GM18499 (cell line): ENCODE data around the gene RFWD3.
"Not testable (repeated sequence)": the region's sequence is repeated elsewhere in the genome, so short reads cannot be mapped to it uniquely, and the experiment has no call there.

Source experiments
- ATAC-seq: cut with Tn5 transposase; IDR thresholded peaks from one replicate; pipeline ENCODE4 v1.9.1; 2021; ENCODE audit warnings: moderate number of reproducible peaks; ENCODE audit not compliant: insufficient read depth, unreplicated experiment

The RFWD3 gene

DNA sequence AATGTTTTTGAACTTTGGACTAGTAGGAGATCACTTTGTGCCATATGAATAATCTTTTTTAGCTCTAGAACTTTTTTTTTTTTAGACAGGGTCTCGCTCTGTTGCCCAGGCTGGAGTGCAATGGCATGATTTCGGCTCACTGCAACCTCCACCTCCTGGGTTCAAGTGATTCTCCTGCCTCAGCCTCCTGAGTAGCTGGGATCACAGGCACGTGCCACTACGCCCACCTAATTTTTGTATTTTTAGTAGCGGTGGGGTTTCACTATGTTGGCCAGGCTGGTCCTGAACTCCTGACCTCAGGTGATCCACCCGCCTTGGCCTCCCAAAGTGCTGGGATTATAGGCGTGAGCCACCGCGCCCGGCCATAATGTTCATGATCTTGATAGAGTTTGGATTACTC, 2.2 kb upstream of the RFWD3 start:
- not testable (repeated sequence) for ATAC-seq

DNA sequence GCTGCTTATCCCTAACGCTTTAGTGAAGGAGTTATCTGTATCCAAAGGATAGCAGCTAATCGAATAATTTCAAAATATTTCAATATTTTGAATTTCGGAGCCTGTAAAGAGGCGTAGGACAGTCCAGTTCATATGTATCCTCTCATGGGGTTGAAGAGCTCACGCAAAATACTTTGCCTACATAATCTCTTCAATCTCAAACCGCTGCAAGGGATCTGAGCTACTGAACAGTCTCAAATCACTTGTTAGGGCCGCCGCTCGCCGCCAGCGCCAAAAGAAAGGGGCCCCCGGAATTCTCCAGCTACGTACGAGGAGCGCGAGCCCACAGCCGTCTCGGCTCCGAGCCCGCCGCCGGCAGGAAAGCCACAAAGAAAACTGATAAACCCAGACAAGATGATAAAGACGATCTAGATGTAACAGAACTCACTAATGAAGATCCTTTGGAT, 601 bp upstream of the RFWD3 start:
- no peak for ATAC-seq

DNA sequence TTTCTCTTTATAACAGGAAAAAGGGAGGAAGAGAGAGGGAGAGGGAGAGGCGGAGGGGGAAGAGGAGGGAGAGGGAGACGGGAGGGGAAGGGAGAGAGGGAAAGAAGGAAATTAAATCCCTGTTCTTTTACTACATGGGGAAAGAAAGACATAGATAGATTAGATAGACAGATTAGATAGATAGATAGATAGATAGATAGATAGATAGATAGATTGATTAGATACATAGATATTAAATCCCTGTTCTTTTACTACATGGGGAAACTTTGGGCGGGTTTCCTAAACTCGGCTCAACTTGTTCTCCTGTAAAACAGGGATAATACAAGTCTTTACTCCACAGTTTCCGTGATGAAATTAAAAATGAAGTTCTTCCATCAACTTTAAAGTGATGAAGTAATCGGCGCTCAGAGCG, 661 bp downstream of the RFWD3 start:
- ATAC-seq: no peak

DNA sequence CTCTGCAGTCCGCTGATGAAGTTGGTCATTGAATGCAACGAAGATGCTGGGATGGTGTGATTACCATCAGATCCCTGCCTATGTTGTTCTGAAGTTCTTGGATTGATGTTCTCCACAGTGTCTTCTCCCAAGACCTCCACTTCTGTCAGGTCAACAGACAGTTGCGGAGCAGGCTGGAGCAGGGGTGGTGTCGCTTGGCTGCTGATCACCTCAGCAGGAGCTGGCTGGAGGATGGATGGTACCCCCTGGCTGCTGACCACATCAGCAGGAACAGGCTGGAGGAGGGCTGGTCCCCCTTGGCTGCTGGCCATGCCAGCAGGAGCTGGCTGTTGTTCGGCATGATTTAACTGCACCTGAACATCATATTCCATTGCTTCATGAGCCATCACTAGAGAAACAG, 5.6 kb downstream of the RFWD3 start:
- ATAC-seq: no peak

DNA sequence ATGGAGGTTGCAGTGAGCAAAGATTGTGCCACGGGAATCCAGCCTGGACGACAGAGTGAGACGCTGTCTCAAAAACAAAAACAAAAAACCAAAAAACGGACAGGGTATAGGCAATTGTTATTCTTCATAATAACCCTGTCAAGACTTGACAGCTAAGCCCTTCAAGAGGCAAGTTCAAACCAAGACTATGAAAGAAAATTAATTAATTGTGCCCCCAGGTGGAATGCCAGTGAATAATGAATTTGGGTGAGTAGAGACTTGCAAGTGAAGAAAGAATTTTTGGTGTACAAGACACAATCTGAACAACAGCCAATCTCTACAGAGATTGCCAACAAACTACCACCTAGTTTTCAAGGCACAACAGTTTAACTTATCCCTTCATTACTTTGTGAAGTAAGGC, 6.3 kb downstream of the RFWD3 start:
- ATAC-seq: no peak

DNA sequence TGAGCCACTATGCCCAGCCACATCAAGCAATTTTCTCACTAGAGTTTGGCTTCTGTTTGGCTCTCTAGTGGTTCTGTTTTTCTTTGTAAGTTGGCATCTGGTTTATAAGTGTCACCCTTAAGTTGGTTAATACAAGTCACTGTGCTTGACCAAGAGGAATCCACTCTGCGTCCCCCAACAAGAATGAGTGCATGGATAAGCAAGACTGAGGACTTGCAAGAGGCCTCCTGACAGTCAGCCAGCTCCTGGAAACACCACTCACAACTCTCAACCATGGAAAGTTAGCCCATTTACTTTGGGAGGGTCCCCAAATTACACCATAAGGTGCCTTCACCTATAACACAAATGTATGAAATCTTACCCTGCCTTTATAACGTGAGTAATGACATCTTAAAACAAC, 7.6 kb downstream of the RFWD3 start:
- no peak for ATAC-seq

DNA sequence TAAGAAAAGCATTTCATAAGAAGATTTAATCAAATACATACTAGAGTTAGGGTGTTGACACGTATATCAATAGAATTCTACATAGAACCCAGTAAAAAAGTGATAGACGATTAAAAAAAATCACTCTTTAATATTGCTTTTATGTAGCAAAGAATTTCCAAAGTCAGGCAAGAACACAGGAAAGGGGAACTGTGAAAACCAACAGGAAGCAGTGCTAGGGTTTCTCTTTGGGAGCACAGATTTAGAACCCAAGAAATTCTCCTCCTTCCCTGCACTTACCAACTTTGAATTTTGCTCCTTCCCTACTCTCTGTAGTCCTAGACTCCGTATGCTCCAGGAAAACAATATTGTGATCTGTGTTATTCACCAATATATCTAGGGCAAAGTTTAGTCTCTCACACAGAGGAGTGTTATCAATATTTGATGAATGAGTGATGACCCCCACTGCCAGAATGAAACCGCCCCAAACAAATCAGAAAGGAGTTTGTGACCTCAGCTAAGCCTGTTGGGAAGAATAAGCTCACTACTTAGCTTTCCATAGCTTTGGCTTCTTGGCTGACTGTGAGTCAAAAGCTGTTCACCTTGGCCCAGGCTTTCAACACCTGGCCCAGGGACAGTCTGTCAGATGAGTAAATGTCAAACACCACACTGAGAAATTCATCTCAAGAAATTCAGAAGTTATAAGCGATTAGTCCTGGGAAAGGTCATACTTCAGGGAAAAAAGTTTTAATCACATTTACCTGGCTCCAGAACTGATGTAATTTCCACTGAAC, 8.6 kb downstream of the RFWD3 start:
- no peak for ATAC-seq

DNA sequence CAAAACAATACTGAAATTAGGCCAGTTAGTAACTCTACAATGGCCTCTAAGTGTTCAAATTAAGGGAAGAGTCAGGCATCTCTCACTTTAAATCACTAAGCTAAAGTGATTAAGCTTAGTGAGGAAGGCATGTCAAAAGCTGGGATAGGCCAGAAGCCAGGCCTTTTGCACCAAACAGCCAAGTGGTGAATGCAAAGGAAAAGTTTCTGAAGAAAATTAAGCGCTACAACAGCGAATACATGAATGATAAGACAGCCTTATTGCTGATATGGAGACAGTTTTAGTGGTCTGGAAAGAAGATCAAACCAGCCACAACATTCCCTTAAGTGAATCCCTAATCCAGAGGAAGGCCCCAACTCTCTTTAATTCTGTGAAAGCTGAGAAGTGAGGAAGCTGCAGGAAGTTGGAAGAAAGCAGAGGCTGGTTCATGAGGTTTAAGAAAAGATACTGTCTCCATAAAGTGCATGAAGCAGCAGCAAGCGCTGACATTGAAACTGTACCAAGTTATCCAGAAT, 12.1 kb downstream of the RFWD3 start:
- no peak for ATAC-seq

DNA sequence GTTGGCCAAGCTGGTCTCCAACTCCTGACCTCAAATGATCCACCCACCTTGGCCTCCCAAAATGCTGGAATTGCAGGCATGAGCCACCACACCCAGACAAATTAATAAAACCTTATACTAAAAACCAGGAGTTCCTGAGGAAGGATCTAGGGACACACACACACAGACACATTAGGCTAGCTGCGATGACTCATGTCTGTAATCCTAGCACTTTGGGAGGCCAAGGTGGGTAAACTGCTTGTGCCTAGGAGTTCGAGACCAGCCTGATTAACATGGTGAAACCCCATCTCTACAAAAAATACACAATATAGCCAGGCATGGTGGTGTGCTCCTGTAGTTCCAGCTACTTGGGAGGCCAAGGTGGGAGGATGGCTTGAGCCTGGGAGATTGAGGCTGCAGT, 13.8 kb downstream of the RFWD3 start:
- not testable (repeated sequence) for ATAC-seq

DNA sequence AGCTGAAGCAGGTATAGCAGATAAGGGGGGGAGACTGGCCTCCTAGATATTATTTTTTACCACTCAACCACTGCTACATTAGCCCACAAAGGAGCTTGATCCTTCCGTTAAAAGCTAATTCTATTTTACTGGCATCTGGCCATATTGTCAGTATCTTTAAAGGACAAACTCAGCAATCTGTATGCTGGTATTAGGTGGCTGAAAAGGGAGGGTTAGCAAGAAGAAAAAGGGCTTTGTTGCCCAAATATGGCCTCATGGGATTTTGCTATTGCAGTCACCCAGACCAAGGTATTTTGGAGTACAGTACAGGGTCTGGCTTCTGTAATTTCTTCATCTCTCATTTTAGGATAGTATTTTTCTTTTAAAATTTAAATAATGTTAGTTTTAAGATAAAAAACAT, 14.4 kb downstream of the RFWD3 start:
- ATAC-seq: no peak

DNA sequence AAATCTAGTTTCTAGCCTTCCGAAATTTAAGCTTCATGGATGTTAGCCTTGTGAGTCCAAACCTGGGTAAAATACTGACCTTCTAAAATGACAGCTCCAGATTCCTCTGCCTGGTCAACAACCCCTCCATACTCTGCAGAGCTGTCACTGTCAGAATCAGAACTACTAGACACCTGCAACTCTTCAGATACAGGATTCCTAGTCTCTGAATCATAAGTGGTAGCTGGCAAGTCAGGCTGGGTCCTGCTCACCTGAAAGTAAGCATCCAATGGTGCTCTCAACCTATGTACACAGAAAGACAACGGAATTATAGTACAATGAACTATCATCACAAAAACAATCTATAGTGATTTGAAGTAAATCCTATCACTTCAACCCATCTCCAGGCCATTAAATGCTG, 14.8 kb downstream of the RFWD3 start:
- no peak for ATAC-seq

DNA sequence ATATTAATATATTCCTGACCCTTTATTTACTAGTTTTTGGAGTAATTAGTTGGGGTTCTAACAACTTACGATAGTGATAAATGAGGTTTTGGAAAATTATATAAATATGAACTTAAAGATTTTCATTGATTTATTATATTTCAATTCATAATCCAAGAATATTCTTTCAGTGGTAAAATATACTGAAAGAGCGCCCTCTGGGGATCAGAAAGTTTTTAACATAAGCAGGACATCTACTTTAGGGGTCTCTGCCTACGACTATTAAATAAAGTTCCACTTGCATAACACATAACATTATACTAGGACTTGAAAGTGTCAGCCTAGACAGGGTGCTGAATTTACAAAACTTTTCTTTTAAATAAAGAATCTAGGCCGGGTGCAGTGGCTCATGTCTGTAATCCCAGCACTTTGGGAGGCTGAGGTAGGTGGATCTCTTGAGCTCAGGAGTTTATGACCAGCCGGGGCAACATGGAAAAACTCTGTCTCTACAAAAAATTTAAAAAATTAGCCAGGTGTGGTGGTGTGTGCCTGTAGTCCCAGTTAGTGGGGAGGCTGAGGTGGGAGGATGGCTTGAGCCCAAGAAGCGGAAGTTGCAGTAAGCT, 15.6 kb downstream of the RFWD3 start:
- ATAC-seq: no peak

DNA sequence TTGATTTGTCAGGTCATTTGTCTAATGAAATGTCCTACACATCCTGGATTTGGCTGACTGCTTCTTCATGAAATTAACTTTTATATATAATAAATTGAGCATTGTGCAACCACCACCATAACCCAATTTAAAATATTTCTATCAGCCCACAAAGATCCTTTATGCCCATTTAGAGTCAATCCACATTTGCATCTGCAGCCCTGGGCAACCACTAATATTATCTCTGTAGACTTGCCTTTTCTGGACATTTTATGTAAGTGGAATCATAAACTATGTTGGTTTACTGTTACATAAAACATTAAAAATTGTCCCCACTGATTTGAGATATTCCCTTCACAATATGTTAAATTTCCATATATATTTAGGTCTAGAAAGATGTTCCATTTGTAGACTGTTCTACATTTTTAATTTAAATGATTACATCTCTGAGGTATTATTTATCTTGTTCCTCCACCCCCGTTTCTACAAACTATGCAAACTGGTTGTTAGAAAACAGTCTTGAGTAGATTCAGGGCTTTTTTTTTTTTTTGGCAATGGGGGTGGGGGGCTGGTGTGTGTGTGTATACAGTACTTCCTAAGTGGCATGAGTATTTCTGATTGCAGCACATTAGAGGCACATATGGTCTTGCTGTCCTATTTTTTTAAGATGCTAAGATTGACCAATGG, 16.7 kb downstream of the RFWD3 start:
- no peak for ATAC-seq

DNA sequence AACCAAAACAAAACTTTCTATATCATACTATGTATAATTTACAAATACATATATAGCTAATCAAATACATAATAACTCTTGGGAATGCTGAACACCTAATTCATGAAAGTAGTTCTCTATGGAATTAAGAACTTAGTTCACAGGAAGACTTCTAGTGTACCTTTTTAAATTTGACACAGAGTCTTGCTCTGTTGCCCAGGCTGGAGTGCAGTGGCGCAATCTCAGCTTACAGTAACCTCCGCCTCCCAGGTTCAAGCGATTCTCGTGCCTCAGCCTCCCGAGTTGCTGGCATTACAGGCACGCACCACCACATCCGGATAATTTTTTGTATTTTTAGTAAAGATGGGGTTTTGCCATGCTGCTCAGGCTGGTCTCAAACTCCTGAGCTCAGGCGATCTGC, 24.7 kb downstream of the RFWD3 start:
- ATAC-seq: no peak

DNA sequence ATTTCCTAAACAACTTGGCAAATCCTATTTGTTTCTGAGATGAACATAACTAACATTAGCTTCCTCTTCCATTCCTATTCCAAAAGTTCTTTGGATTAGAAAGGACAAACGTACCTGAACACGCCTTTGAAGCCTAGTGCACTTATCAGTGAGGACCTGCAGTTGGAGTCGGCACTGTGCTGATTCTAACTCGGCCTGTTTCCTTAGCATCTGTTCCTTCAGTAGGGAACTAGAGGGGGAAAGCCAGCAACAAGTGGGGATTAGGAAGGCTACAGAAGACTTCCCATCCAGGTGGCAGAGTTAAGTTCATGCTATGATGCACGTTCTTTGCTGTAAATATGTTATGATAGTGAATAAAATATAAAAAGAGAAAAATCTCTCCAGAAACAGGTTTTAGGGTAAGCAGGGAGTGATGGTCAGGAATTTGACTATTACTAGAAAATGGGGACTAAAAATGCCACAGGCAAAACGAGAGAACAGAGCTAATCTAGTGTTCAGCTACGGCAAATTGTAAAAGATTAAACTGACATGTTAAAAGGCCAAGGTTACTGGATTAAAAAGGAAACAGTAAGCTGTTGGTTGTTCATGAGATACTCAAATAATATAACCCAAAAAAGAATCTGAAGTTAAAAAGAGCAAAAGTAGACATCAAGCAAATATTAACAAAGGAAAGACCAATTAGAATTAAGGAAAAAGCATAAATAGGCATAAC, 28.8 kb downstream of the RFWD3 start:
- ATAC-seq: no peak

DNA sequence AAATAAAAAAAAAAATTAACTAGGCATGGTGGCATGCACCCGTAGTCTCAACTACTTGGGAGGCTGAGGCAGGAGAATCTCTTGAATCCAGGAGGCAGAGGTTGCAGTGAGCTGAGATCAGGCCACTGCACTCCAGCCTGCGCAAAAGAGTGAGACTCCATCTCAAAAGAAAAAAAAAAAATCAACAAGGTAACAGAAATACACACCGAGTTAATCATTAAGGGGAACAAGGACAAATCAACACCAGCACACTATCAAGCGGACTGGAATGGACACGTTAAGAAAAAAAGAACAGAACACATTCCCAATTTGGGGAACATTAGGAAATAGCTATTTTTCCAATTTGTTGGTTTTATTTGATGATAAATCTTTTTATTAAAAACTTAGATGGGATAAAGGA, 31.4 kb downstream of the RFWD3 start:
- ATAC-seq: no peak

DNA sequence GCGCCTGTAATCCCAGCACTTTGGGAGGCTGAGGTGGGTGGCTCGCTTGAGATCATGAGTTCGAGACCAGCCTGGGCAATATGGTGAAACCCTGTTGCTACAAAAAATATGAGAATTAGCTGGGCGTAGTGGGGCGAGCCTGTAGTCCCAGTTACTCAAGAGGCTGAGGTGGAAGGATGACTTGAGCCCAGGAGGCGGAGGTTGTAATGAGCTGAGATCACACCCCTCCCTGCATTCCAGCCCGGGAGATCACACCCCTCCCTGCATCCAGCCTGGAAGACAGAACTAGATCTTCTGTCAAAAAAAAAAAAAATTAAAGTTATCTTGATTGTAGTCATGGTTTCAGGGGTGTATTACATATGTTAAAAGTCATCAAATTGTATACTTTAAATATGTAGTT, 33.0 kb downstream of the RFWD3 start:
- ATAC-seq: no peak

DNA sequence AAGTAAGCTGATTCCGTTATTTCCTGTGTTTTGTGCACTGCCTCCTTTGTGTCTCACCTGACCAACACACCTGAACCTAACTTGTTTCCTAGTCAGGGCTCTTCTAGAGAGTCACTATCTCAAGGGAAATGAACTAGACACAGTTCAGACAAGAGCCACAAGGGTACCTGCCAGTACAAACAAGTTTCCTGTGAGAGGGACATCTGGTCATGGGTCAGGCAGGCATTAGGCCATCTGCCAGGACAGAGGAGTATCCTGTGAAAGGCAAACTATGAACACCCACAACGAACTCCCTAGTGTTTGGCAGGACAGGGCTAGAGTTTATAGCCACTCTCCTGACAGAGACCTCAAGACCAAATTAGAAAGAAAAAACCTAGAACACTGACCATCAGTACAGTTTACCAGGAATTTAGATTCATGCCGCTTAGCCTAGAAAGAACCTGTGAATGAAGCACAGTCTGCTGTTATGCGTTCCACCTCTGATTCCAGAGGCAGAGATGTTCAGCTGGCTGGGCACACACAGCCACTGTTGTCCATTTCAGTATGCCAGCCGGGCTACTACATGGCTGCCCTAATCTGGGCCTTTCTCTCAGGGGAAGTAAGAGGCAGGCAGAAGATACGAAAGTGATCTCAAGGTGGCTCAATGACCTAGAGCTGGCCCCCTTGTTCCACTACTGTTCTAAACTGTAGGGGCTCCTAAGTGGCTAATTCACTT, 39.0 kb downstream of the RFWD3 start:
- no peak for ATAC-seq

DNA sequence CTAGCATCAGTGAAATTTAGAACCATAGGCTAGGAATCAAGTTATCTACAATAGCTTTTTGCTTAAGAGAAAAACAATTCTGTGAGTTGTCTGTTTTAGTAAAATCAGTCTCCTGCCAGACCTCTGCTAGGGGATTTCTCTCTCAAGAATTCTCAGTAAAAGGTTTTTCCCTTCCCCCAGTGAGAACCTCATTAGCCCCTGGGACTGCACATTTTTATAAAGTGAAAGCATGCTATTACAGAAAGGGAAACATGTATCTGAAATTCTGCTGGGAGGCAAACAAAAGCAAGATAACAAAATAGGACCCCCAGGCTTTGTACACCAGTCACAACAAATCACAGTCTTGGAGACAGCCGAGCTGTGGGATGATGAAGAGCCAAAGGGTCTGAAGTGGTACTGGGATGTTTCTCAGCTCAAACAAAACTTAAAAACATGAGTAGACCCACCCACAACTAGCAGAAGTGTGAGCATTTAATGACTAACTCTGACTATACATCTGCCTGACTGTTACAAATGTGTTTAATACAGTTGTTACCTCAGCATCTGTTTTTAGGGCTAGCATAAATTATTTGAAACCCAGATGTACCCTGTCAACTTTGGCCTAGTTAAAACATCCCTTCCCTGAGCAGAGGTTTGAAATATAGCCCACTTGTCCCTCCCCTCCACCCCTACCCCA, 39.8 kb downstream of the RFWD3 start:
- no peak for ATAC-seq
